T-cell (primary cell): Measurements from ENCODE around the gene MSGN1. TPM values are rescaled to one million over a fixed set of nuclear protein-coding genes. Genes with fewer than 3 reads are reported as not detected.

Experiments used
- ATAC-seq, 4 experiments: fragments of 200-7000 bp in 3 of 4; fragments of 150-1000 bp in 1 of 4; cut with Tn5 transposase; replicated peaks in 1 of 4; 1 replicate in 3 of 4; 2 replicates in 1 of 4; pipeline ENCODE4 v1.10.0; 2021; ENCODE audit warnings: moderate library complexity in 3 of 4, mild to moderate bottlenecking in 2 of 4, moderate number of reproducible peaks in 1 of 4
- CTCF ChIA-PET, 2 donors: fragments of 300-600 bp; sonication (Branson Sonifier 250); formaldehyde crosslinking; loops; one replicate each; lab custom pipeline; 2022; ENCODE audit warnings: antibody characterized with exemption in 2 of 2; lab: Charles Lee
- POLR2A ChIA-PET, 2 donors: fragments of 300-600 bp; sonication (Branson Sonifier 250); formaldehyde crosslinking; loops; one replicate each; lab custom pipeline; 2022; ENCODE audit warnings: antibody characterized with exemption in 2 of 2; lab: Charles Lee
- DNase-seq, 35 experiments: peaks; one replicate each; pipeline versions ENCODE4 v3.0.0 to v3.0.0-alpha.2; 2013 to 2023
- H3K27ac ChIP-seq: one replicate; pipeline ENCODE4 v1.5.1; 2013; ENCODE audit warnings: low read length
- H3K27me3 ChIP-seq, 2 experiments: replicated peaks in 1 of 2; 1 replicate in 1 of 2; 2 replicates in 1 of 2; pipeline versions ENCODE4 v1.6.1 to v1.7.0; 2013; ENCODE audit warnings: low read length in 1 of 2, mixed read lengths in 1 of 2; ENCODE audit not compliant: control insufficient read depth in 2 of 2, insufficient read depth in 2 of 2; ENCODE audit errors: extremely low read depth in 1 of 2
- H3K36me3 ChIP-seq, 2 donors: 1 replicate in 1 of 2; 2 replicates in 1 of 2; pipeline versions ENCODE4 v1.6.1 to v1.7.0; 2013; ENCODE audit warnings: low read length in 1 of 2; ENCODE audit not compliant: control insufficient read depth in 2 of 2, insufficient read depth in 1 of 2; ENCODE audit errors: extremely low read depth in 1 of 2
- H3K4me1 ChIP-seq, 2 experiments: 1 replicate in 1 of 2; 2 replicates in 1 of 2; pipeline versions ENCODE4 v1.6.1 to v1.7.0; 2013; ENCODE audit warnings: low read length in 2 of 2, mixed read lengths in 1 of 2; ENCODE audit not compliant: insufficient read depth in 2 of 2, control insufficient read depth in 1 of 2; ENCODE audit errors: extremely low read depth in 1 of 2
- H3K4me3 ChIP-seq, 2 donors: 1 replicate in 1 of 2; 2 replicates in 1 of 2; pipeline versions ENCODE4 v1.5.1 to v1.7.0; 2013; ENCODE audit warnings: mild to moderate bottlenecking in 2 of 2, low read length in 1 of 2, moderate library complexity in 1 of 2; ENCODE audit not compliant: control insufficient read depth in 1 of 2; ENCODE audit errors: extremely low read depth in 1 of 2
- H3K9me3 ChIP-seq: 2 replicates; pipeline ENCODE4 v1.7.0; 2013
- H3K27ac Mint-ChIP-seq, 2 donors: one replicate each; pipeline ENCODE4 v1.8.0; 2020 to 2021; ENCODE audit warnings: mild to moderate bottlenecking in 2 of 2, mixed read lengths in 2 of 2
- H3K27me3 Mint-ChIP-seq, 2 donors: one replicate each; pipeline ENCODE4 v1.8.0; 2021 to 2022; ENCODE audit warnings: mixed read lengths in 2 of 2
- H3K36me3 Mint-ChIP-seq: one replicate; pipeline ENCODE4 v1.8.0; 2021; ENCODE audit warnings: mixed read lengths
- H3K4me1 Mint-ChIP-seq, 3 donors: one replicate each; pipeline ENCODE4 v1.8.0; 2020 to 2022; ENCODE audit warnings: mixed read lengths in 3 of 3, mild to moderate bottlenecking in 1 of 3
- H3K4me3 Mint-ChIP-seq, 3 donors: one replicate each; pipeline ENCODE4 v1.8.0; 2020 to 2022; ENCODE audit warnings: mild to moderate bottlenecking in 3 of 3, mixed read lengths in 3 of 3, moderate library complexity in 3 of 3
- H3K9me3 Mint-ChIP-seq, 3 donors: one replicate each; pipeline ENCODE4 v1.8.0; 2020 to 2022; ENCODE audit warnings: mixed read lengths in 3 of 3
- WGBS: methylation state at CpG from one replicate; pipeline ENCODE4 v1.1.5; 2013; ENCODE audit warnings: missing lambda C conversion rate; ENCODE audit not compliant: insufficient coverage; 5-methylcytosine and 5-hydroxymethylcytosine counted together
- total RNA-seq, 35 experiments: library from RNA in 6 of 35; stranded (reverse) in 6 of 35; fragments of 120-200 nt in 1 of 35; gene quantifications; one replicate each; pipeline versions ENCODE4 v1.2.1 to v1.2.4 and lab custom pipeline; 2013 to 2026

MSGN1 gene, protein sequence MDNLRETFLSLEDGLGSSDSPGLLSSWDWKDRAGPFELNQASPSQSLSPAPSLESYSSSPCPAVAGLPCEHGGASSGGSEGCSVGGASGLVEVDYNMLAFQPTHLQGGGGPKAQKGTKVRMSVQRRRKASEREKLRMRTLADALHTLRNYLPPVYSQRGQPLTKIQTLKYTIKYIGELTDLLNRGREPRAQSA
- total RNA-seq (not detected), total RNA-seq (lab: John Stamatoyannopoulos, UW) (0 reads per million in 29 experiments)
- total RNA-seq (2013): not detected

DNA sequence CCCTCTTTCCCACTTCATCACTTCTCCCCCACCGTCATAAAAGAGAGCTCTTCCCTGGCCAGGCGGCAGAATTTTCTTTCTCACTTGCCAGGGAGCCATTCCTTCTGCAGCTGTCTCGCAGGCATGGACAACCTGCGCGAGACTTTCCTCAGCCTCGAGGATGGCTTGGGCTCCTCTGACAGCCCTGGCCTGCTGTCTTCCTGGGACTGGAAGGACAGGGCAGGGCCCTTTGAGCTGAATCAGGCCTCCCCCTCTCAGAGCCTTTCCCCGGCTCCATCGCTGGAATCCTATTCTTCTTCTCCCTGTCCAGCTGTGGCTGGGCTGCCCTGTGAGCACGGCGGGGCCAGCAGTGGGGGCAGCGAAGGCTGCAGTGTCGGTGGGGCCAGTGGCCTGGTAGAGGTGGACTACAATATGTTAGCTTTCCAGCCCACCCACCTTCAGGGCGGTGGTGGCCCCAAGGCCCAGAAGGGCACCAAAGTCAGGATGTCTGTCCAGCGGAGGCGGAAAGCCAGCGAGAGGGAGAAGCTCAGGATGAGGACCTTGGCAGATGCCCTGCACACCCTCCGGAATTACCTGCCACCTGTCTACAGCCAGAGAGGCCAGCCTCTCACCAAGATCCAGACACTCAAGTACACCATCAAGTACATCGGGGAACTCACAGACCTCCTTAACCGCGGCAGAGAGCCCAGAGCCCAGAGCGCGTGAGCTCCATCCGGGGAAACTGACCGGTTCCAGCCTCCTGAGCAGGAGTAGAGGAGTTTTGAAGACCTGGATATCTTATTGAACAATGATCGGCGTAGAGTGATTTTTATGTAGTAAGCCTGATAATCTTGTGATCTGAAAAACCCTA is at the start of gene MSGN1:
MSGN1 (plus strand) TSS at position 65 of the 850 bp plus-strand sequence; CDS start at position 124, 59 bp downstream.
- no peak within 1 kb of the TSS for H3K4me3 ChIP-seq
- no peaks in the 10 kb centered on the region for H3K9me3 ChIP-seq
- ATAC-seq (no peak), DNase-seq (no peak)
- Mint-ChIP-seq H3K9me3 (no peaks in the 10 kb centered on the region), H3K36me3 (no peaks in the 10 kb centered on the region), H3K4me1 (peaks cover under 1 to 3% (median 3%) of the 10 kb centered on the region in 3 donors), H3K4me3 (no peak within 1 kb of the TSS), H3K27me3 (peaks cover 21 to 26% of the 10 kb centered on the region in 2 donors), H3K27ac (no peak within 1 kb of the TSS)
- H3K4me1 ChIP-seq: peaks cover 0 to 5% of the 10 kb centered on the region in 2 experiments
- WGBS: 88% methylated on average over 15 of the region's 26 CpGs
- H3K36me3 ChIP-seq: no peaks in the 10 kb centered on the region
- H3K27ac ChIP-seq: no peak within 1 kb of the TSS
- H3K27me3 ChIP-seq: peaks cover 0 to 11% of the 10 kb centered on the region in 2 experiments
- ChIA-PET CTCF (interaction anchor here in 1 of 2 donors (0.5 kb wide), 1 partner anchor 59 kb away, joined by 3 read pairs; no protein-coding TSS in a partner anchor), POLR2A (no interaction called here)

DNA sequence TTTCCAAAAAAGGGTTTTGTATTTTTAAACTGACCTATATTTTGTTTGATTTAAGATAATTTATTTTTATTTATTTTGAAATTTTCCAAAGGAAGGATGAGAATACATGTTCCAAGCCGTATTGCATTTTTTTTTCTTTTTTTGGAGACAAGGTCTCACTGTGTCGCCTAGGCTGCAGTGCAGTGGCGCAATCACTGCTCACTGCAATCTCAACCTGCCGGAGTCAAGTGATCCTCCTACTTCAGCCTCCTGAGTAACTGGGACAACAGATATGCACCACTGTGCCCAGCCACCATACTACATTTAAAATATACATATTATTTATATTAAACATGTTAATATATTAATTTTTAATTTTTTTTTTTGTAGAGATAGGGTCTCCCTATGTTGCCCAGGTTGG is 47.4 kb upstream of the MSGN1 start:
- ChIA-PET CTCF (no interaction called here), POLR2A (no interaction called here)
- WGBS: 100% methylated on average over 3 of the region's 4 CpGs
- Mint-ChIP-seq H3K4me1 (no peaks in the 10 kb centered on the region), H3K36me3 (peaks cover 18% of the 10 kb centered on the region), H3K27me3 (no peaks in the 10 kb centered on the region), H3K27ac (no peak overlapping the region), H3K4me3 (no peak overlapping the region), H3K9me3 (no peaks in the 10 kb centered on the region)
- Histone ChIP-seq H3K36me3 (no peaks in the 10 kb centered on the region), H3K4me3 (no peak overlapping the region), H3K4me1 (no peaks in the 10 kb centered on the region), H3K9me3 (no peaks in the 10 kb centered on the region), H3K27ac (no peak overlapping the region), H3K27me3 (no peaks in the 10 kb centered on the region)
- ATAC-seq: no peak
- no peak for DNase-seq

DNA sequence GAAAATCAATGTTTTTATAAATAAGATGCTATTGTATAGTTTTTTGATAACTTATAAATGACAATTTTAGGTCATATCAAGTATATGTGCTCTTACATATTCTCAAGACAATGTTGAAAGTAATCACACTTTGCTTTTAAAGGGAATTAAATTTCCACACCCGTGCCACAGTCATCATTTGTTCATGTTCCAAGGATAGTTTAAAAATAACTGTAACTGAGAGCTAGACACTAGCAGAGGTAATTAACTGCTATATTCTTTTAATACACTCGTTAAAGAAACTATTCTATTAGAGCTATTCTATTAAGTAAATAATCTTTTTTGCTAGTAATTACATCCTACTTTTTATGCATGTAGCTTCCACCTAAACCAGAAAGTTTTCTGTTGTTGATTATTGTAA is 44.3 kb upstream of the MSGN1 start:
- Mint-ChIP-seq H3K4me1 (no peaks in the 10 kb centered on the region), H3K27ac (no peak overlapping the region), H3K9me3 (no peaks in the 10 kb centered on the region), H3K4me3 (no peak overlapping the region), H3K36me3 (peaks cover 15% of the 10 kb centered on the region), H3K27me3 (no peaks in the 10 kb centered on the region)
- Histone ChIP-seq H3K4me1 (no peaks in the 10 kb centered on the region), H3K27ac (no peak overlapping the region), H3K9me3 (no peaks in the 10 kb centered on the region), H3K36me3 (no peaks in the 10 kb centered on the region), H3K4me3 (no peak overlapping the region), H3K27me3 (no peaks in the 10 kb centered on the region)
- WGBS: no CpG with 5 or more reads among the region's 2 CpGs
- ChIA-PET POLR2A (no interaction called here), CTCF (no interaction called here)
- ATAC-seq (no peak), DNase-seq (no peak)

DNA sequence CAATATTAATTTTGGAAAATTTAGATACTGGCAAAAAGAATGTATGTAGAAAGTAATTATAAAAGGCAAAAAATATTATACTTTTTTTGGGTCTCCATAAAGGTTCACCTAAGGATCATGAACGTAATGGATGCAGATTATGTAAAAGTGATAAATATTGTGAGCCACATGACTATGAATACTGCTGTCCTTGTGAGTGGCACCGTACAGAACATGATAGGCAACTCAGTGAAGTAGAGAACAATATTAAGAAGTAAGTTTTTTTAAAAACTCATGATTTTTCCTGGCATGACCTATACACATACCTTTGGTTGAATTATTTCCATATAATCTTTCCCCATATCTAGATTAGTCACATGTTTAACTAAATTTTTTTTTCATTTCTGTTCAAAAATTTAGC is 43.7 kb upstream of the MSGN1 start:
- no peak for ATAC-seq
- no peak for DNase-seq
- H3K9me3 ChIP-seq: no peaks in the 10 kb centered on the region
- H3K4me1 ChIP-seq: no peaks in the 10 kb centered on the region
- POLR2A ChIA-PET: no interaction called here
- H3K27ac ChIP-seq: no peak overlapping the region
- no peaks in the 10 kb centered on the region for H3K36me3 ChIP-seq
- Mint-ChIP-seq H3K4me1 (no peaks in the 10 kb centered on the region), H3K27ac (no peak overlapping the region), H3K36me3 (peaks cover 12% of the 10 kb centered on the region), H3K9me3 (no peaks in the 10 kb centered on the region), H3K27me3 (no peaks in the 10 kb centered on the region), H3K4me3 (no peak overlapping the region)
- CTCF ChIA-PET: no interaction called here
- no peak overlapping the region for H3K4me3 ChIP-seq
- no CpG with 5 or more reads among the region's 2 CpGs for WGBS
- H3K27me3 ChIP-seq: no peaks in the 10 kb centered on the region

DNA sequence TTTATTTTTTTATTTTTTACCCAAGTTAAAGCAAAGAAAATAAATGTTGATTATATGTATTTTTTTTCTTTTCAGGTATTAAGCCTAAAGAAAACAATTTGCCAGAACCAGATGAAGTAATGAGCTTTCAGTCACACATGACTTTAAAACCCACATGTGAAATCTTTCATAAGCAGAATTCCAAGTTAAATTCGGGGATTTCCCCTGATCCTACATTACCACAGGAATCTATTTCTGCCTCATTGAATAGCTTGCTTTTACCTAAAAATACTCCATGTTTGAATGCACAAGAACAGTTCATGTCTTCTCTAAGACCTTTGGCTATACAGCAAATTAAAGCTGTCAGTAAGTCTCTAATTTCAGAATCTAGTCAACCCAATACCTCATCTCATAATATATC is 35.7 kb upstream of the MSGN1 start:
- Histone ChIP-seq H3K4me1 (no peaks in the 10 kb centered on the region), H3K27ac (no peak overlapping the region), H3K9me3 (no peaks in the 10 kb centered on the region), H3K4me3 (no peak overlapping the region), H3K36me3 (peaks cover 0 to 7% of the 10 kb centered on the region in 2 donors), H3K27me3 (no peaks in the 10 kb centered on the region)
- Mint-ChIP-seq H3K27me3 (no peaks in the 10 kb centered on the region), H3K9me3 (peaks cover 0 to 3% (median 3%) of the 10 kb centered on the region in 3 donors), H3K27ac (no peak overlapping the region), H3K36me3 (peaks cover 21% of the 10 kb centered on the region), H3K4me3 (no peak overlapping the region), H3K4me1 (no peaks in the 10 kb centered on the region)
- ChIA-PET CTCF (interaction anchor here in 1 of 2 donors (0.8 kb wide), 1 partner anchor 14 kb away, joined by 4 read pairs; no protein-coding TSS in a partner anchor), POLR2A (no interaction called here)
- no peak for ATAC-seq
- DNase-seq: no peak
- WGBS: 100% methylated on average over 1 of the region's 1 CpG

DNA sequence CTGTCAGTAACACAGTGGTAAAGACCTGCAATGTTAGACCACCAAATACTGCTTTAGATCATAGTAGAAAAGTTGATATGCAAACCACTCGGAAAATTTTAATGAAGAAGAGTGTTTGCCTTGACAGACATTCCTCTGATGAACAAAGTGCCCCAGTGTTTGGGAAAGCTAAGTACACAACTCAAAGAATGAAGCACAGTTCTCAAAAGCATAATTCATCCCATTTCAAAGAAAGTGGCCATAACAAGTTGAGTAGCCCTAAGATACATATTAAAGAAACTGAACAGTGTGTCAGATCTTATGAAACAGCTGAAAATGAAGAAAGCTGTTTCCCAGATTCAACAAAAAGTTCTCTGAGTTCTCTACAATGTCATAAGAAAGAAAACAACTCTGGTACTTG is 34.8 kb upstream of the MSGN1 start:
- POLR2A ChIA-PET: no interaction called here
- no peak for ATAC-seq
- H3K27me3 Mint-ChIP-seq: no peaks in the 10 kb centered on the region
- no CpG with 5 or more reads among the region's 1 CpG for WGBS
- CTCF ChIA-PET: no interaction called here
- peaks cover 0 to 3% (median 3%) of the 10 kb centered on the region in 3 donors for H3K9me3 Mint-ChIP-seq
- no peak overlapping the region for H3K27ac ChIP-seq
- H3K4me1 Mint-ChIP-seq: no peaks in the 10 kb centered on the region
- no peaks in the 10 kb centered on the region for H3K9me3 ChIP-seq
- H3K4me1 ChIP-seq: no peaks in the 10 kb centered on the region
- H3K27ac Mint-ChIP-seq: no peak overlapping the region
- no peak overlapping the region for H3K4me3 ChIP-seq
- H3K36me3 ChIP-seq: peaks cover 0 to 7% of the 10 kb centered on the region in 2 donors
- DNase-seq: no peak
- H3K27me3 ChIP-seq: no peaks in the 10 kb centered on the region
- H3K4me3 Mint-ChIP-seq: no peak overlapping the region
- peaks cover 21% of the 10 kb centered on the region for H3K36me3 Mint-ChIP-seq
